Endothelial cell of umbilical vein (primary cell): ENCODE data around the gene NUDC. TPM values are rescaled to one million over a fixed set of nuclear protein-coding genes. Genes with fewer than 3 reads are reported as not detected.
"Not testable (repeated sequence)": the region's sequence is repeated elsewhere in the genome, so short reads cannot be mapped to it uniquely, and the experiment has no call there.

Source experiments
- BruUV-seq: library from RNA; stranded (reverse); fragments of 400-500 nt; replicated peaks from 2 replicates; lab custom pipeline; 2021; lab: Mats Ljungman, UMichigan
- CTCF ChIA-PET: fragments of 300-600, 350-600 bp; sonication (Branson Sonifier 250); formaldehyde crosslinking; loops from one replicate; lab custom pipeline; 2021; ENCODE audit warnings: antibody characterized with exemption, inconsistent platforms; lab: Charles Lee
- POLR2A ChIA-PET: fragments of 300-600, 350-600 bp; sonication (Branson Sonifier 250); formaldehyde crosslinking; loops from one replicate; lab custom pipeline; 2021; ENCODE audit warnings: antibody characterized with exemption, inconsistent platforms; lab: Charles Lee
- DNase-seq: peaks from one replicate; pipeline ENCODE4 v3.0.0-alpha.2; 2011; ENCODE audit warnings: low read depth, low spot score
- FAIRE-seq: peaks from 2 replicates; lab custom pipeline; 2011; peaks lifted over from hg19 to GRCh38; lab: Jason Lieb, UNC
- H2AFZ ChIP-seq: 2 replicates; pipeline ENCODE4 v1.6.0; 2012; ENCODE audit warnings: low read depth, low read length, control low read depth, inconsistent platforms
- H3K27ac ChIP-seq: 2 replicates; pipeline ENCODE4 v1.5.1; 2011; ENCODE audit warnings: low read depth, mild to moderate bottlenecking, control low read depth, low read length, moderate library complexity; ENCODE audit not compliant: insufficient read depth
- H3K27me3 ChIP-seq, 2 experiments: 2 replicates each; pipeline versions ENCODE4 v1.6.0 to v1.6.1; 2011; ENCODE audit warnings: low read length in 2 of 2, mixed read lengths in 1 of 2; ENCODE audit not compliant: control insufficient read depth in 2 of 2, insufficient read depth in 2 of 2
- H3K36me3 ChIP-seq, 2 experiments: 2 replicates in 1 of 2; 3 replicates in 1 of 2; pipeline ENCODE4 v1.5.1; 2011; ENCODE audit warnings: low read length in 2 of 2, mild to moderate bottlenecking in 1 of 2, moderate library complexity in 1 of 2; ENCODE audit not compliant: control insufficient read depth in 2 of 2, insufficient read depth in 2 of 2; ENCODE audit errors: extremely low read depth in 1 of 2
- H3K4me1 ChIP-seq: 3 replicates; pipeline ENCODE4 v1.5.1; 2011; ENCODE audit warnings: mild to moderate bottlenecking, low read length; ENCODE audit not compliant: control insufficient read depth, insufficient read depth; ENCODE audit errors: extremely low read depth
- H3K4me2 ChIP-seq: 2 replicates; pipeline ENCODE4 v1.6.1; 2011; ENCODE audit warnings: low read length, control low read depth, mixed read lengths; ENCODE audit not compliant: insufficient read depth
- H3K4me3 ChIP-seq, 3 experiments: fragments of 200-600 bp in 1 of 3; sonication (generic), shearing (Covaris generic) in 1 of 3; replicated peaks in 1 of 3; 2 replicates each; pipeline ENCODE4 v1.5.1; 2011 to 2016; ENCODE audit warnings: control low read depth in 3 of 3, low read length in 3 of 3, mild to moderate bottlenecking in 2 of 3, inconsistent platforms in 1 of 3, low read depth in 1 of 3, moderate library complexity in 1 of 3; ENCODE audit not compliant: insufficient read depth in 1 of 3
- H3K79me2 ChIP-seq: 2 replicates; pipeline ENCODE4 v1.6.0; 2012; ENCODE audit warnings: low read length, inconsistent platforms; ENCODE audit not compliant: control insufficient read depth, insufficient read depth
- H3K9ac ChIP-seq: replicated peaks from 2 replicates; pipeline ENCODE3; 2011; ENCODE audit warnings: low read length, control low read depth; ENCODE audit not compliant: insufficient read depth; ENCODE audit errors: extremely low read depth
- H3K9me1 ChIP-seq: replicated peaks from 3 replicates; pipeline ENCODE4 v1.6.0; 2011; ENCODE audit warnings: mild to moderate bottlenecking, low read length; ENCODE audit not compliant: control insufficient read depth, insufficient read depth; ENCODE audit errors: extremely low read depth
- H3K9me3 ChIP-seq: replicated peaks from 2 replicates; pipeline ENCODE4 v1.5.1; 2012; ENCODE audit warnings: low read length, inconsistent platforms; ENCODE audit not compliant: control insufficient read depth, insufficient read depth
- H4K20me1 ChIP-seq: replicated peaks from 2 replicates; pipeline ENCODE3; 2011; ENCODE audit warnings: mild to moderate bottlenecking, low read length; ENCODE audit not compliant: control insufficient read depth, insufficient read depth; ENCODE audit errors: extremely low read depth
- EZH2 ChIP-seq: IDR thresholded peaks from 2 replicates; pipeline ENCODE4 v1.6.1; 2012; ENCODE audit warnings: borderline replicate concordance, low read depth, mild to moderate bottlenecking, moderate library complexity, low read length, inconsistent platforms; ENCODE audit not compliant: severe bottlenecking
- FOS ChIP-seq: IDR thresholded peaks from 2 replicates; pipeline ENCODE4 v1.6.1; 2011; ENCODE audit warnings: mild to moderate bottlenecking, low read length, moderate library complexity, borderline replicate concordance; ENCODE audit not compliant: insufficient read depth
- GATA2 ChIP-seq: IDR thresholded peaks from 2 replicates; pipeline ENCODE4 v1.7.0; 2011; ENCODE audit warnings: low read depth, mild to moderate bottlenecking, moderate library complexity, mixed read lengths, low read length; ENCODE audit not compliant: insufficient read length, insufficient read depth
- JUN ChIP-seq: IDR thresholded peaks from 2 replicates; pipeline ENCODE4 v1.6.1; 2011; ENCODE audit warnings: borderline replicate concordance, low read depth; ENCODE audit not compliant: insufficient read length, insufficient read depth
- MYC ChIP-seq: IDR thresholded peaks from one replicate; pipeline ENCODE4 v1.6.1; 2011; ENCODE audit warnings: mild to moderate bottlenecking, low read depth, low read length
- POLR2A ChIP-seq: IDR thresholded peaks from 2 replicates; pipeline ENCODE4 v1.6.1; 2012; ENCODE audit warnings: low read depth, mild to moderate bottlenecking, control low read depth, low read length
- dilution Hi-C: fragments of 300-500 bp; cut with MboI; formaldehyde crosslinking; loops from one replicate; pipeline ENCODE4 v1.15.0; 2019; ENCODE audit warnings: low sequenced_read_pairs; ENCODE audit not compliant: extremely low pct_ligation_motif_present
- intact Hi-C: fragments of 100-400 bp; cut with micrococcal nuclease; formaldehyde crosslinking; loops from one replicate; pipeline ENCODE4 v1.10.0; 2022
- polyA plus RNA-seq, 4 experiments: library from polyadenylated mRNA; depleted of rRNA in 3 of 4; stranded (reverse) in 3 of 4; unstranded in 1 of 4; fragments of >200 nt; gene quantifications; 2 replicates each; pipeline versions ENCODE4 v1.2.1 to v1.2.3, GENCODE V29; 2011 to 2012; ENCODE audit warnings: missing spikeins in 1 of 4
- total RNA-seq: library from RNA; stranded (reverse); gene quantifications from 2 replicates; pipeline ENCODE4 v1.2.3, GENCODE V29; 2021
- TF ChIP-seq, protein P1 (sequence below), 2 donors: IDR thresholded peaks; 1 replicate in 1 of 2; 2 replicates in 1 of 2; pipeline ENCODE4 v1.5.1; 2011; ENCODE audit warnings: low read length in 2 of 2, mild to moderate bottlenecking in 2 of 2, moderate library complexity in 2 of 2, control low read depth in 1 of 2, inconsistent platforms in 1 of 2, low read depth in 1 of 2; ENCODE audit not compliant: insufficient read depth in 1 of 2; ENCODE audit errors: extremely low read depth in 1 of 2

Gene NUDC
- total and polyA plus RNA-seq, 2 donors (not counting 3 experiments of a cell fraction or from before 2014, with no cell fraction given): 42.5 to 102 TPM

DNA sequence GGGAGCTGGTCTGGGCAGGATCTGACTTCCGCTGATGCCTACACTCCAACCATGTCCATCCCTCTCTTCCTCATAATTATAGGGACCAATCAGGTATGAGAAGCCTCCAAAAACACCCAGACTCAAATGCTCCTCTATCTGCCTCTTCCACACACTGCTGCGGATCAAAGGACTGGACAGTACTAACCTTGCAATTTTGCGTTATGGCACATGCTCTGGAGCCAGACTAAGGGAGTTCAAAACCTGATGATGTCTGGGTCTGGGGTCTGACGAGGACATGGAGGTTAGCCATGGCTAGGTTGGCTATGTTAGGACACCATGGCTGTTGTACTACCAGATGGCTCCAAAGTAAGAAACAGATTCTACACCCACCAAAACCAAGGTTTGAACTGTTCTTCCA lies 41.8 kb upstream of the NUDC start:
- no peak for TF ChIP-seq JUN
- TF ChIP-seq, protein P1, sequence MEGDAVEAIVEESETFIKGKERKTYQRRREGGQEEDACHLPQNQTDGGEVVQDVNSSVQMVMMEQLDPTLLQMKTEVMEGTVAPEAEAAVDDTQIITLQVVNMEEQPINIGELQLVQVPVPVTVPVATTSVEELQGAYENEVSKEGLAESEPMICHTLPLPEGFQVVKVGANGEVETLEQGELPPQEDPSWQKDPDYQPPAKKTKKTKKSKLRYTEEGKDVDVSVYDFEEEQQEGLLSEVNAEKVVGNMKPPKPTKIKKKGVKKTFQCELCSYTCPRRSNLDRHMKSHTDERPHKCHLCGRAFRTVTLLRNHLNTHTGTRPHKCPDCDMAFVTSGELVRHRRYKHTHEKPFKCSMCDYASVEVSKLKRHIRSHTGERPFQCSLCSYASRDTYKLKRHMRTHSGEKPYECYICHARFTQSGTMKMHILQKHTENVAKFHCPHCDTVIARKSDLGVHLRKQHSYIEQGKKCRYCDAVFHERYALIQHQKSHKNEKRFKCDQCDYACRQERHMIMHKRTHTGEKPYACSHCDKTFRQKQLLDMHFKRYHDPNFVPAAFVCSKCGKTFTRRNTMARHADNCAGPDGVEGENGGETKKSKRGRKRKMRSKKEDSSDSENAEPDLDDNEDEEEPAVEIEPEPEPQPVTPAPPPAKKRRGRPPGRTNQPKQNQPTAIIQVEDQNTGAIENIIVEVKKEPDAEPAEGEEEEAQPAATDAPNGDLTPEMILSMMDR (IDR thresholded peaks at IDR 0.05; ENCODE audit: extremely low read depth in 1 of 2, insufficient read depth in 1 of 2, low read depth in 1 of 2, low read length in 2 of 2): no peak
- no peak for TF ChIP-seq FOS
- TF ChIP-seq GATA2: no peak
- TF ChIP-seq EZH2: no peak
- no peak for TF ChIP-seq POLR2A
- TF ChIP-seq MYC: no peak
- Histone ChIP-seq H3K27ac (no peak overlapping the region), H3K9me1 (no peaks in the 10 kb centered on the region), H4K20me1 (no peaks in the 10 kb centered on the region), H3K9me3 (no peaks in the 10 kb centered on the region), H2AFZ (no peak overlapping the region), H3K27me3 (no peaks in the 10 kb centered on the region), H3K79me2 (no peaks in the 10 kb centered on the region), H3K4me2 (no peak overlapping the region), H3K4me3 (no peak overlapping the region), H3K4me1 (no peaks in the 10 kb centered on the region), H3K9ac (no peak overlapping the region), H3K36me3 (peaks cover 17 to 40% of the 10 kb centered on the region in 2 experiments)
- BruUV-seq: no TSS peak
- intact Hi-C loops: no loop called here
- FAIRE-seq: no peak
- ChIA-PET POLR2A (no interaction called here), CTCF (interaction anchor here (1.3 to 4.5 kb wide), 5 partner anchors 30 to 278 kb away, joined by 3 to 45 read pairs (median 27); no protein-coding TSS in a partner anchor)
- dilution Hi-C loops: no loop called here
- DNase-seq: no peak

DNA sequence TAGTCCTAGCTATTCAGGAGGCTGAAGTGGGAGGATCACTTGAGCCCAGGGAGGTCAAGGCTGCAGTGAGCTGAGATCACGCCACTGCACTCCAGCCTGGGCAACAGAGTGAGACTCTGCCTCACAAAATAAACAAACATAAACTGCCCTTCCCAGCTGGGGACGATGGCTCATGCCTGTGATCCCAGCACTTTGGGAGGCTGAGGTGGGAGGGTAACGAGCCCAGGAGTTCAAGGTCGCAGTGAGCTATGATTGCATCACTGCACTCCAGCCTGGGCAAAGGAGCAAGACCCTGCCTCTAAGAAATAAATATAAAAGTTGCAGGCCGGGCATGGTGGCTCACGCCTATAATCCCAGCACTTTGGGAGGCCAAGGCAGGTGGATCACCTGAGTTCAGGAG lies 39.9 kb upstream of the NUDC start:
- H3K4me1 ChIP-seq, H3K9me1 ChIP-seq, dilution Hi-C loops, H3K4me2 ChIP-seq, H4K20me1 ChIP-seq, H3K27ac ChIP-seq, H3K27me3 ChIP-seq, POLR2A ChIA-PET, BruUV-seq, H2AFZ ChIP-seq, DNase-seq, H3K4me3 ChIP-seq, H3K9ac ChIP-seq, FAIRE-seq, H3K9me3 ChIP-seq, H3K79me2 ChIP-seq, intact Hi-C loops: not testable (repeated sequence)
- peaks cover 23 to 48% of the 10 kb centered on the region in 2 experiments for H3K36me3 ChIP-seq
- CTCF ChIA-PET: interaction anchor here (0.9 to 2.4 kb wide), 7 partner anchors 9 to 279 kb away, joined by 3 to 13 read pairs (median 4); partner anchors contain the start of gene GPN2
